C1 segment of cervical spinal cord (tissue), 14 donors: ENCODE data around the gene ZFYVE28.
"Not testable (repeated sequence)": the region's sequence is repeated elsewhere in the genome, so short reads cannot be mapped to it uniquely, and the experiment has no call there.

Experiments
- DNase-seq, 14 donors: peaks; one replicate each; lab custom pipeline; 2025; lab: John Stamatoyannopoulos, UW

The ZFYVE28 gene

GRCh38 chr4:2289955-2290333, 128.5 kb downstream of the ZFYVE28 start:
- DNase-seq = no peak

DNA sequence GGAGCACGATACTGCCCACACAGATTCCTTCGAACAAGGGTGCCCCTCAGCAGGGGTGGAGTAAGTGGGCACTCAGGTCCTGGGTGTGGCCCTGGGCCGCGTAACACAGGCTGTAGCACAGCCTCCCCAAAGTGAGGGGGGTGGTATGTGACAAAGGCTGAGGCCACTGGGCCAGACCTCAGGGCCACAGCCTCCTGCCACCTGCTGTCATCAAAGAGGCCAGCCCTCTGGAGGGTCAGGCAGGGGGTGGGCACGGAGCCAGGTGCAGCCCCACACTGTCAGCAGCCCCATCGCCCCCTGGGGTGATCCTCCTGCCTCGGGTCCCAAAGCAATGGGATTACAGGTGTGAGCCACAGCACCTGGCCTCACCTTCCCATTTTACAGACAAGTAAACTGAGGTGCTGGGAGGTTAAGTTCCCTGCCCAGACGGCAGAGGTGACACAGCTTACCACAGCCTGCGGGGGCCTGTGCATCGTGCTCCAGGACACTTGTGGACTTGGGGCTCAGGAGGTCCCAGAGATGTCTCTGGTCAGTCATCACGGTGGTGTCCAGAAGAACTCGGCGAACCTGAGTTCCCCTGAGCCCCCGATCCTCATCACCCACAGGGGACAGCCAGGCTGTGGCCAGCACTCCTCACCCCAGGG, 129.0 kb downstream of the ZFYVE28 start:
- DNase-seq = no peak

- DNase-seq = no peak
Observed at GRCh38 chr4:2288051-2288541, 130.3 kb downstream of the ZFYVE28 start.

GRCh38 chr4:2287594-2287915, 130.9 kb downstream of the ZFYVE28 start:
- DNase-seq = no peak

DNA sequence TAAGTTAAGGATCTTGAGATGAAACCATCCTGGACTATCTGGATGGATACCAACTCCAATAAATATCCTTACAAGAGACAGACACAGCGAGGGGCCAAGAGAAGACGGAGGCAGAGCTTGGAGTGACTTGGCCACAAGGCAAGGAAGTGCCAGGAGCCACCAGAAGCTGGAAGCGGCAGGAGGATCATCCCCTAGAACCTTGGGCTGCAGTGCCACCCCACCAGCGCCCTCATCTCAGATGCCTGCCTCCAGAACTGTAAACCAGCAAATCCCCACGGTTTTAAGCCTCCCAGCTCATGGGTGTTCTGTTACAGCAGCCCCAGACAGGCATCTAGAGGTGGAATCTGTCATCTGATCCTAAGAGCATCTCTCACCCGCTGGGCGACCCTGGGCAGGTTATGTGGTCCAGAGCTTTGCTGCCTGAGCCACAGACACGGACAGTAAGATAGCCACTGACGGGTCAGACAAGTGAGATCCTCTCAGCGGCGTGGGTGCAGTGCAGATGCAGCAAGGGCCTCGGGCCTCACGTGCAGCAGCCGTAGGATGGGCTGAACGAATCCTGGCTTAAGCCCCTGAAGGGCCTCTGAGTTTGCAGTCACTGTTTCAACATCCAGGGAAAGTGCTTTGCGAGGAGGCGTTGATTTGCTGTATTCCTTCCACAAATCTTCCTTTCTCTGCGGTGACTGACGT, 131.4 kb downstream of the ZFYVE28 start:
- no peak for DNase-seq

GRCh38 chr4:2285613-2286381, 132.6 kb downstream of the ZFYVE28 start:
- no peak for DNase-seq

DNA sequence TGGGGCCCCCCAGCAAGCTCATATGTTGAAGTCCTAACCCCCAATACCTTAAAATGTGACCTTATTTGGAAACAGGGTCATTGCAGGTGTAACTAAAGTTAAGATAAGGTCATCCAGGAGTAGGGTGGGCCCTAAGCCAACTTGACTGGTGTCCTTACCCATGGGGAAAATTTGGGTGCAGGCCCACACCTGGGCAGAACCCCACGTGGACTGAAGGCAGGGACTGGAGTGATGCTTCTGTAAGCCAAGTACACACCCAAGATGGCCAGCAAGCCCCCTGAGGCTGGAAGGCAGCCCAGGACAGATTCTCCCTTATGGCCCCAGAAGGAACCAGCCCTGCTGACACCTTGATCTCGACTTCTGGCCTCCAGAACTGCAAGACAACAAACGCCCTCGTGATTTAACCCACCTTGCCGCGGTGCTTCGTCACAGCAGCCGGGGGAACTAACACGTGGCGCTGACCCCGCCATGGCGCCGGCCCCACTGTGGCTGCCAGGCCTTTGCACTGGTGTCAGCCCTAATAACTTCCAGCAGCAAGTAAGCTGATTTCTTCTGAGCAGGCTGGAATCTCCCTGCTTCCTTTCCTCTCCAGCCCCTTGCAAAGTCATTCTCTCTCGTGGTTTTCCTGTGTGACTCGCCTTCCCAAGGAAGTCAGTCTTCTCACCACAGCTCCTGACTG, 133.4 kb downstream of the ZFYVE28 start:
- DNase-seq = no peak

DNA sequence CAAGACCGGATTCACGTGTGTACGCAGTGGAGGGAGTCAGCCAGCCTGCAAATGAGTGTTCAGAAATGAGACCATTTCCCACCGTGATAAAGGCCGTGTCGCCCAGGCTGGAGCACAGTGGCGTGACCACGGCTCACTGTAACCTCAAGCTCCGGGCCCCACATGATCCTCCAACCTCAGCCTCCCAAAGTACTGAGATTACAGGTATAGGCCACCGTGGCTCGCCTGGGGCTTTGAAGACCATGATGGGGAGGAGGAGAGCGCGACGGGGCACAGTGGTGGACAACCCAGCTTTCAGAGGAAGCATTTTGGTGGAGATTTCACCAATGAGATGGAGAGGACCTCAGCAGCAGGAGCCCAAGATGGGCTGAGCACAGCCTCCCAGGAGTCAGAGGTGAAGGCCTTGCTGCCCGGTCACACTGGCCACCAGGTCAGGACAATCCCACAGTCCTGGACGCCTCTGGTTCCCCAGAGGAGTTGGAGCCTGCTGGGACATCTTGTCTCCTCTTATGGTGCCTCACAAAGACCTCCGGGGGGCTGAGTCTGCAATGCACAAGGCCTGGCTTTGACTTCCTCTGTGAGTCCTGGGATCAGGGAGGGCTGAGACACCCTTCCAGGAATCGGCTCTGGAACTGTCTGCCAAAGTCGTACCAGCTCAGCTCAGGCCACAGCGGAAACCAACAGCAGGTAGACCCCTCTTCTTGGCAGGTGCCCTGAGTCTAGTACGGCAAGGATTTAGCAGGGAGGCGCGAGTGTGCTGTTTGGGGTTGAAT, 134.1 kb downstream of the ZFYVE28 start:
- no peak for DNase-seq

DNA sequence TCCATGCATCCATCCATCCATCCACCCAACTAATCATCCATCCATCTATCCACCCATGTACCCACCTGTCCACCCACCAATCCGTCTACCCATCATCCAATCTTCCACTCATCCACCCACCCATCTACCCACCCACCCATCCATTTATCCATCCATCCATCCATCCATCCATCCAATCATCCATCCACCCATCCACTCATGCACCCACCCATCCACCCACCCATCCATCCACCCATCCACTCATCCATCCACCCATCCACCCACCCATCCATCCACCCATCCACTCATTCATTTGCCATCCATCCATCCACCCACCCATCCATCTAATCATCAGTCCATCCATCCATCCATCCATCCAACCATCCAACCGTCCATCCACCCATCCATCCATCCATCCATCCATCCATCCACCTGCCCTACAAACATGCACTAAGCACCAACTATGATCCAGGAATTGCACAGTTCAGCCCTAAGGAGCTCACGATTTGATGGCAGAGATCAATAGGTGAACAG, 135.2 kb downstream of the ZFYVE28 start:
- DNase-seq = no peak

GRCh38 chr4:2281575-2282343, 136.7 kb downstream of the ZFYVE28 start:
- no peak for DNase-seq

- DNase-seq = peak in 5 of 14 donors; percentile 8 to 31 (median 20)
Observed at GRCh38 chr4:2280531-2281300, 137.7 kb downstream of the ZFYVE28 start.

DNA sequence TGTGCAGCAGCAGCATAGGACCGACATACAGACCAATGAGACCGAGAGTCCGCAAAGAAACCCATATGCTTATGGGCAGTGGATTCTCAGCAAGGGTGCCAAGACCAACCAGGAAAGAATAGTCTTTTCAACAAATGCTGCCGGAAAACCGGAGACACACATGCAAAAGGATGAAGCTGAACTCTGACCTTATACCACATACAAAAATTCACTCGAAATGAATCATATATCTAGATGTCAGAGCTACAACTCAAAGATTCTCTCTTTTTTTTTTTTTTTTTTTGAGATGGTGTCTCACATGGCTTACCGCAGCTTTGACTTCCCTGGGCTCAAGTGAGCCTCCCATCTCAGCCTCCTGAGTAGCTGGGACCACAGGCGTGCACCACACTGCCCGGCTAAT, 140.5 kb downstream of the ZFYVE28 start:
- DNase-seq = no peak

- no peak for DNase-seq
Observed at GRCh38 chr4:2276581-2277325, 141.7 kb downstream of the ZFYVE28 start.

DNA sequence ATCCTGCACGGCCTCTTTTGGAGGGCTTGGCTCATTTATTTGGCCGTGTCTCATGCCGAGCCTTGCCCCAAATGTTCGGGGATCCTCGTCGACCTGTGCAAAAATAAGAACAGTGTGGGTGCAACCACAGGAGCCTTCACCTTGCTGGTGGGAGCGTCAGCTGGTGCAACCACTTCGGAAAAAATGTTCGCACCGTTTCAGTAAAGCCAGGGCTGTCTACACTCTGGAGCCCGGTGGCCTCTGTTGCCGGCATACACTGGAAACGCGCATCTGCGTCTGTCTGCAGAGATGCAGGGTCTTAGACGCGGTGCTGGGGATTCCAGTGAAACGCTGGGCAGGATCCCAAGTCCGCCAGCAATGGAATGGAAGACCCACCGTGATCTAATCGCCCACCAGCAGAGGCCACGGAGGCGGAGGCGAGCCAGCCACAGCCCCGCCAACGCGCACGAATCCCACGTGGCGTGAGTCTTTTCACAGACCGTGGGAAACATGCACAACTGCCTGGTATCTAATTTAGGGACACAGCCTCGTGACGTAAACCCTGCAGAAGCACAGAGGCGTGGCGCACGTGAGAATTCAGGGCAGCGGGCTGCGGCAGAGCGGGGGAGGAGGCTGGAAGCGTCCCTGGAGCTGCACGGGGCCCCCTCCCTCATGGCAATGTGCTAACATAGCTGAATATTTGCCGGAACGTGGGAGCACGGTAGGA, 142.7 kb downstream of the ZFYVE28 start:
- DNase-seq = no peak

- not testable (repeated sequence) for DNase-seq
Observed at GRCh38 chr4:2275044-2275397, 143.4 kb downstream of the ZFYVE28 start.

- no peak for DNase-seq
Observed at GRCh38 chr4:2274320-2275043, 144.0 kb downstream of the ZFYVE28 start.

DNA sequence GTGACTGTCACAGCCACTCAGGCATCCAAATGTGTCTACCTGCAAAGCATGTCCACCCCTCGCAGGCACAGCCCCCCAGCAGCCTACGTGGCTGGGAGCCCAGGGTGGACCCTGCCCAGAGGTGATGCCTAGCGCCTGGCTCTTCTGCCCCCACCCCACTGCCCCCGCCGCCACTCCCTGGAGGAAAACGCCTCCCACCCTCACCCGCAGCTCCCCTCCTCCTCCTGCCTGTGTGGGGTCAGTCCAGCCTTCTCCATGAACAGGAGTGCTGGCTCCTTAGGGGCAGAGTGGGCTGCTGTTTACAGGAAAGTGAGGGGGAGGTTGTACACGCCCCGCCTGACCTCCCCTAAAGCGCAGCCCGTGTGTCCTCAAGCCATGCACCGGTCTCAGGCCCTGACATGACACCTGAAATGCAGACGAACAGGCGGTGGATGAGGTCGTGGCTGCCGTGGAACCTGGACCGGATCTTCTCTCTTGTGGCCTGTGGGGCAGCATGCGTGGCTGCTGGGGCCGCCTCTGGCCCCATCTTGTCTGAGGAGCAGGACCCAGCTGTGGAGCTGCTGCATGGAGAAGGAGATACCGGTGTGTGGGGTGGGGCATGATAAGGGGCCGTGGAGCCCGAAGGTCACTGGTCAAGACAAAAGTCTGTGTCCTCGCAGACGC, 144.7 kb downstream of the ZFYVE28 start:
- no peak for DNase-seq
